ENCODE measurements around the gene LRP8. TPM values are rescaled to one million over a fixed set of nuclear protein-coding genes. Genes with fewer than 3 reads are reported as not detected.

LRP8 gene
- polyA plus RNA-seq, 1 of the 3 experiments (the other 2 are of a cell fraction), result 19.9 TPM

DNA sequence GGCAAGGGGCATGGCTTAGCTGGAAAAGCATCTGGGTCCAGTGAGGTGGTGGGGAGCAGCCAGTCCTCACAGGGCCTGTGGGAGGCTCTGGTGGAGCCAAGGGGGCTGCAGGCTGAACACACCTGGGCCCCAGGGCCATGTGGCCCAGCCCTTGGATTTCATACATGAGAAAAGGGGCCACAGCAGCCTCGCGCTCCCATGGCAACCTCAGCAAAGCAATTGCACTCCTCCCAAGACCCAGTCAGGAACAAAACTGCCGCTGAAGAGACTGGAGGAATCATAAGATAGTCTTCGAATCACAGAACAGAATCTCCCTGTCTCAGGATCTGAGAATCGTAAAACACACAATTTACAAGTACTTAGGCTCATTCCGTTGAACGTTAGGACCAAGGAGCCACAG, 24.6 kb downstream of the LRP8 start (continued):
- TF ChIP-seq MEF2A (IDR thresholded peaks at IDR 0.05; ENCODE audit: borderline replicate concordance, low read depth) (no peak), NRF1 (IDR thresholded peaks at IDR 0.05; ENCODE audit: low read depth, low read length) (no peak)

- no peaks in the 10 kb centered on the region for H4K20me1 ChIP-seq (ENCODE audit: insufficient read depth)
- no peaks in the 10 kb centered on the region for H3K36me3 ChIP-seq (replicated peaks in 1 of 2; ENCODE audit: control insufficient read depth in 1 of 2, insufficient read depth in 2 of 2, low read length in 1 of 2)
- 90% methylated on average over 2 of the region's 3 CpGs for WGBS (ENCODE audit: low lambda C conversion rate)
- peaks cover 12 to 60% of the 10 kb centered on the region in 2 experiments; a peak in 3 of 4 replicates for H3K4me1 ChIP-seq (ENCODE audit: control insufficient read depth in 1 of 2, insufficient read depth in 2 of 2, low read depth in 1 of 2, low read length in 1 of 2)
- no peaks in the 10 kb centered on the region for H3K79me2 ChIP-seq (ENCODE audit: insufficient read depth)
- ChIA-PET CTCF (interaction anchor here (1.0 to 1.9 kb wide), 3 partner anchors 17 to 69 kb away, joined by 3 to 8 read pairs (median 8); no protein-coding TSS in a partner anchor), POLR2A (no interaction called here)
- H3K9me3 ChIP-seq, result no peaks in the 10 kb centered on the region
- H3K27me3 ChIP-seq (ENCODE audit: insufficient read depth), result no peaks in the 10 kb centered on the region
- no peak overlapping the region for H3K9ac ChIP-seq
- H3F3A ChIP-seq (replicated peaks; ENCODE audit: insufficient read depth), result no peaks in the 10 kb centered on the region
- no peak overlapping the region for H3K4me2 ChIP-seq
- H3K4me3 ChIP-seq (ENCODE audit: low read depth in 2 of 2, low read length in 1 of 2), result no peak overlapping the region
- no peaks in the 10 kb centered on the region for H3K9me2 ChIP-seq
- DNase-seq, result no peak
- TF ChIP-seq GATA2 (CRISPR knock-in tag; IDR thresholded peaks at IDR 0.05) (no peak), CHD2 (IDR thresholded peaks at IDR 0.05; ENCODE audit: low read length, partially characterized antibody) (no peak), EZH2phosphoT487 (IDR thresholded peaks at IDR 0.05; ENCODE audit: borderline replicate concordance, low read depth) (no peak), PBX3 (IDR thresholded peaks at IDR 0.05) (no peak), IRF3 (IDR thresholded peaks at IDR 0.05; ENCODE audit: low read depth, low read length) (no peak), EP300 (IDR thresholded peaks at IDR 0.05; ENCODE audit: borderline replicate concordance in 1 of 2, low read depth in 1 of 2, low read length in 1 of 2) (no peak), NFIC (IDR thresholded peaks at IDR 0.05; ENCODE audit: borderline replicate concordance) (no peak), ZBTB33 (IDR thresholded peaks at IDR 0.05; ENCODE audit: borderline replicate concordance, low read depth) (no peak), MEF2A (IDR thresholded peaks at IDR 0.05; ENCODE audit: borderline replicate concordance, low read depth) (no peak), RCOR1 (IDR thresholded peaks at IDR 0.05; ENCODE audit: low read length) (no peak), SIN3A (IDR thresholded peaks at IDR 0.05; ENCODE audit: borderline replicate concordance, low read depth, low read length) (no peak), MAX (IDR thresholded peaks at IDR 0.05; ENCODE audit: low read depth) (no peak), YY1 (IDR thresholded peaks at IDR 0.05; ENCODE audit: low read depth) (no peak)
- TF ChIP-seq, protein P1, sequence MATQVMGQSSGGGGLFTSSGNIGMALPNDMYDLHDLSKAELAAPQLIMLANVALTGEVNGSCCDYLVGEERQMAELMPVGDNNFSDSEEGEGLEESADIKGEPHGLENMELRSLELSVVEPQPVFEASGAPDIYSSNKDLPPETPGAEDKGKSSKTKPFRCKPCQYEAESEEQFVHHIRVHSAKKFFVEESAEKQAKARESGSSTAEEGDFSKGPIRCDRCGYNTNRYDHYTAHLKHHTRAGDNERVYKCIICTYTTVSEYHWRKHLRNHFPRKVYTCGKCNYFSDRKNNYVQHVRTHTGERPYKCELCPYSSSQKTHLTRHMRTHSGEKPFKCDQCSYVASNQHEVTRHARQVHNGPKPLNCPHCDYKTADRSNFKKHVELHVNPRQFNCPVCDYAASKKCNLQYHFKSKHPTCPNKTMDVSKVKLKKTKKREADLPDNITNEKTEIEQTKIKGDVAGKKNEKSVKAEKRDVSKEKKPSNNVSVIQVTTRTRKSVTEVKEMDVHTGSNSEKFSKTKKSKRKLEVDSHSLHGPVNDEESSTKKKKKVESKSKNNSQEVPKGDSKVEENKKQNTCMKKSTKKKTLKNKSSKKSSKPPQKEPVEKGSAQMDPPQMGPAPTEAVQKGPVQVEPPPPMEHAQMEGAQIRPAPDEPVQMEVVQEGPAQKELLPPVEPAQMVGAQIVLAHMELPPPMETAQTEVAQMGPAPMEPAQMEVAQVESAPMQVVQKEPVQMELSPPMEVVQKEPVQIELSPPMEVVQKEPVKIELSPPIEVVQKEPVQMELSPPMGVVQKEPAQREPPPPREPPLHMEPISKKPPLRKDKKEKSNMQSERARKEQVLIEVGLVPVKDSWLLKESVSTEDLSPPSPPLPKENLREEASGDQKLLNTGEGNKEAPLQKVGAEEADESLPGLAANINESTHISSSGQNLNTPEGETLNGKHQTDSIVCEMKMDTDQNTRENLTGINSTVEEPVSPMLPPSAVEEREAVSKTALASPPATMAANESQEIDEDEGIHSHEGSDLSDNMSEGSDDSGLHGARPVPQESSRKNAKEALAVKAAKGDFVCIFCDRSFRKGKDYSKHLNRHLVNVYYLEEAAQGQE (IDR thresholded peaks at IDR 0.05; ENCODE audit: low read depth, low read length), result no peak
- no peak overlapping the region for H2AFZ ChIP-seq (ENCODE audit: low read depth)
- no peak overlapping the region; a peak in 1 of 4 replicates for H3K27ac ChIP-seq (ENCODE audit: low read depth in 2 of 2, low read length in 1 of 2)
Observed at GRCh38 chr1:53299233-53299632, 28.6 kb downstream of the LRP8 start.

Data from SK-N-SH (cell line).